SIG-M5 treated with dmso at 0.1 percent for 504 hours (cell line): ENCODE data around the gene ENTREP1.

Experiments used
- DNase-seq: peaks from one replicate; lab custom pipeline; 2025; ENCODE audit not compliant: unreplicated experiment; lab: John Stamatoyannopoulos, UW

ENTREP1 gene

GRCh38 chr9:69319324-69320025 is 5.5 kb upstream of the ENTREP1 start:
- no peak for DNase-seq

GRCh38 chr9:69322256-69322655 is 2.8 kb upstream of the ENTREP1 start:
- DNase-seq = no peak

GRCh38 chr9:69323861-69324260 is 1.2 kb upstream of the ENTREP1 start:
- DNase-seq = no peak

- DNase-seq = no peak
Measured at GRCh38 chr9:69325409-69326212, 596 bp downstream of the ENTREP1 start.

- DNase-seq = no peak
Measured at GRCh38 chr9:69326261-69326660, 1.2 kb downstream of the ENTREP1 start.

DNA sequence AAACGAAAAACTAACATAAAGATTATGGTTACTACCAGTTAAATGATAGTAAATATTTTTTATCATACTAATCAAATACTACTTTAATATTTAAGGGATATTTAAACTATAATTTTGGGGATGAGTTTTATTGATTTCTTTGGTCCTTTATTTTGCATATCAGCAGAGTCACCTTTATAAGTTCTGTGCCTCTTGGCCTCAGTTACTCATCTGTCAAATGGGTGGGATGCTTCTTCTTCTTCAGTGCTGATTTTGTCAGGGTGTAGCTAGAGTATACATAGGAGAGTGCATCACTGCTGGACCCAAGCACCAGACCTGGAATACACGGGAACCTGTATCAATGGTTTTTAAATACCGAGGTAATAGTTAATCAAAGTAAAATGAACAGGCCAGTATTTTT is 5.6 kb downstream of the ENTREP1 start:
- no peak for DNase-seq

DNA sequence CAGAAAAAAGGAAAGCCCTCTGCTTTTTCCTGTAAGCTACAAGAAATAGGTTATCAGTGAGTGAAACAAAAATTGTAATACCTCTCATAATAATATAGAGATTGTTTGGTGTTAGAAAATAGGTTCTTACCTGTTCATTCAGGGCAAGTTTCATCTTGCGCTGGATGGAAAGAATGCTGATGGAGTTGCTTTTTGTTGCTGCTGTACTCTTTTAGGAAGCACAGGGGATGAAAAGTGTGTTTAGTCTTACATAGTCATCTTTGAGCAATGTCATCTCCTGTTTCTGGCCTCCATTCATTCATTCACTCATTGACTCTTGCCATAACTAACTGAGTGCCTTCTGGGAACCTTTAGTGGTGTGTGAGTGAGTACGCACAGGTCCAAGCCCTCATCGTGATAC is 6.4 kb downstream of the ENTREP1 start:
- DNase-seq = no peak

DNA sequence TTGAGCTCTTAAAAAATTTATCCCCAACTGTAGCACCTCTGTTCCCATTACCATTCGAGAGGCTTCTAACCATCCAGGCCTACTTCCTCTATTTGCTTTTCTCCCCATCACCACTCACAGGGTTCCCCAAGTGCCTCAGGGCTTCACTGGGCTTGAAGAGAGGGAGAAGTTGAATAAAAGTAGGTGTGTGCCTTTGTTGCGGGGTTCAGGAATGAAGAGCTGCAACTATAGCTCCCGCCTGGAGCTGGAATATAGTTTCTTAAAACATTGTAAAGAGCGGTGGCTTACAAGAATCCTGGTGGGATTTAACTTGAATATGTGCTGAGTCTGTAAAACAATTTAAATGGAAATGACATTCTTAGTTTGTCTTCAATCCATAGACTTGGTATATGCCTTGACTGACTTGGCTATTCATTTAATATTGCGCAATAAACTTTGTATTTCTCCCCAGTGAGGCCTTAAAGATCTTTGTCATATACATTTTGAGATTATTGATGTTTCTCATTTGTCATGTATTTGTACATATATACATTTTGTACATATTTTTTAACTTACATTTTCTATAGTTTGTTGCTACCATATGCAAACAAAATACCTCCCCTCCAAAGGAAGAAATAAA is 7.2 kb downstream of the ENTREP1 start:
- peak; percentile 4 for DNase-seq

DNA sequence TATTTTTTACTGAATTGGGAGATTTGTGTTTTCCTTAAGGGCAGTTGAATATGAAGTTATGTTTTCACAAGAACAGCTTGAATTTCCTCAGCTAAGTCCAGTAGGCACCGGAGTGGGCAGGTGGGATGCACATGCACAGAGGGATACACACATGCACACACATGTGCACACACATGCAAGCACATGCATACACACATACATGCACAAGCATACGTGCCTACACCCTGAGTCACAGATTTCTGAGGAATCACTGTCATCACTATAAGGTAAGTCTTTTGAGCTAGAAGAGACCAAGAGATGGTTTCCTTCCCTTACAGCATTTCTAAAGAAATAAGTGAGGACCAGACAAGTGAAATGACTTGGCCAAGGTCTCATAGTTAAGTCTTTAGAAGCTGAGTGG is 8.7 kb downstream of the ENTREP1 start:
- no peak for DNase-seq

DNA sequence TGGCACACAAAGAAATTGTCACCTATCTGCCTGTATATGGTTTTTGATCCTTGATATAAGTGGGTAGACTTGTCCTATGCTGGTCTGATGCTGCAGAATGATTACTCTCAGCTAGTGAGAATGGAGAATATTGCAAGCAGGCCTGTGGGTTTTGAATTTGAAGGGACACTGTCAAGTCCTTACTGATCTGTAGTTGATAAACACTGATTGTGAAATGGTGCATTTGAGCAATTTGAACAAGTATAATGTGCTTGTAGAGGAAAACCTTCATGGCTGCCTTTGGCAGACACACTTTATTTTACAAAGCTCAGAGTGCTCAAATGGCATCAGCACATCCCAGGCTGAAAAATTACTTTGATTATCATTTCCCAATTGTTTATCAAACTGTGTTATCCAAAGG is 9.3 kb downstream of the ENTREP1 start:
- DNase-seq = no peak

- no peak for DNase-seq
Measured at GRCh38 chr9:69339620-69340019, 14.6 kb downstream of the ENTREP1 start.

DNA sequence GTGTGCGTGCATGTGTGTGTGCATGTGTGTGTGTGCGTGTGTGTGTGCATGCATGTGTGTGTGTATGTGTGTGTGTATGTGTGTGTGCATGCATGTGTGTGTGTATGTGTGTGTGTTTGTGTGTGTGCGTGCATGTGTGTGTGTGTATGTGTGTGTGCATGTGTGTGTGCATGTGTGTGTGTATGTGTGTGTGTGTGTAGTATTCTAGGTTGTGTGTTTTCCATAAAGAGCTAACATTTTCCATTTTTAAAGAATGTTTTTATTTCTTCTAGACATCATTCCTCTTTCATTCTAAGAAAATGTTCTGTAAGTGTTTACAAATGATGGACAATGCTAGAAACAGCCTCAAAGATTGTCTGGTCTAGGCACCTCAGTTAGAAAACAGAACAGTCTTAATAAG is 15.6 kb downstream of the ENTREP1 start:
- DNase-seq = no peak

DNA sequence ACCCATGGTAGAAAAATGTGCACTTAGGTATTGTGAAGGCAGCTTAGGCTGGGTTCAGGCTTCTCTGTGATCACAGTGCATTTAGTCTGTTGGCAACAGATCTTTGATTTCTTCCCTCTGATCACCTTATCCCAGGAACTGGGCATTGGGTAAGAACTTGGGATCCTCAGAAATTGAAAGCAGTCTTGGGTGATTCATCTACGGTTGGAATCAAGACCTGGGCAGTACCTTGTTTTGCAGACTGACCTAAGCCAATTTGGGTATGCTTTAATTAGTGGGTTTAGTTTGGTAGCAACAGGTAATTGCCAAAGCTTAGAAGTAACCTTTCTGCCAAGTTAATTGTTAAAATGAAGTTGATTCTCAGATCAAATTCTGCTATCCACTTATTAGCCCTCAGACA is 17.8 kb downstream of the ENTREP1 start:
- no peak for DNase-seq

GRCh38 chr9:69344459-69344858 is 19.4 kb downstream of the ENTREP1 start:
- no peak for DNase-seq

DNA sequence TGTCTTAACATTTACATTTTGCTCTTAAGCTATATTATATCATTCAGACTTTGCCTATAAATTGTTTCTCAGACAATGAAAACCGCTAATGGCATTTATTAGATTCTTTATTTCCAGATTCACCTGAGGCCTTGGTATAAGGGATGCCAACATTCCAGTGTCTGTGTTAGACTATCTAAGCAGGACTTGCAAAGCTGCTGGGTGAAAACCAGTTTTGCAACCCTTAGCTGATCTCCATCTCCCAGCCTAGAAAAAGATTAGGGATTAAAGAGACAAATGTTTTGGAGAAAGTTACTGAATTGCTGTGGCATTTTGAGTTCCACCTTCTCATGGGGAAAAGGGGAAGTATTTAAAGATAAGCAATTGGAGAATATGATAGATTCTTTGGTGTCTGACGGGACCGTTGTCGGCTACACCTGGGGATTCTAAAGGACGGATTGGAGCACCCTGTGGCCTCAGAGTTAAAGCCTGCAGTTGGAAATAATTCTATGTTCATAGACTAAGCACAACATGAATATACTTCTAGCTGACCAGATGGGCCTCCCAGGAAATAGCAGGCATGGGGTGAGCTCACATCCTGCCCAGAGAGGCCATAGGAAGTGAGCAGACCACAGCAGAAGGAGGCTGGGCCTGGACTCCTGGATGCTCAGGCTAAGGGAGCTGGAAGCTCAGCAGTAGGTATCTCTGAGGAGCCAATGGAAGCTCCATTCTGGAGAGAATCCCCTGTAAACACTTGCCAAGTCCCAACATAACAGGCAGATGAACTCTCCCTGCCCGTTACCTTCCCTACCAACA is 21.8 kb downstream of the ENTREP1 start:
- no peak for DNase-seq

DNA sequence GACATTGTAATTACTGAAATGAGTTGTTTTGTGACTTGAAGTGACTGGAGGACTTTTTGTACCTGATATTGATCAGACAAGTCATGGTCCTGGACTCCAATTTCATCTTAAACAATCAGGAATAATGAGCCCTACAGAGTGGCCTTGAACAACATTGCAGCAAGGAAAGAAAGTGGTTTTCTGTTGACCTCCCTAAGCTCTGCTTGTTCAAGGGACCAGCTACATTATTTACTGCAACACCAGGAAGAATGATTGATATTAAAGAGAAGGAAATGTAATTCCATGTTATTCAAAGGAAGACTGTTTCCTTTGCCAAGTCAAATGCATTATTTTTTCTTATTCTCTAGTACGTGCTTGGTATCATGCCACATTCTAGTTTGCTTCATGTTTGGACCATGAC is 22.6 kb downstream of the ENTREP1 start:
- no peak for DNase-seq

DNA sequence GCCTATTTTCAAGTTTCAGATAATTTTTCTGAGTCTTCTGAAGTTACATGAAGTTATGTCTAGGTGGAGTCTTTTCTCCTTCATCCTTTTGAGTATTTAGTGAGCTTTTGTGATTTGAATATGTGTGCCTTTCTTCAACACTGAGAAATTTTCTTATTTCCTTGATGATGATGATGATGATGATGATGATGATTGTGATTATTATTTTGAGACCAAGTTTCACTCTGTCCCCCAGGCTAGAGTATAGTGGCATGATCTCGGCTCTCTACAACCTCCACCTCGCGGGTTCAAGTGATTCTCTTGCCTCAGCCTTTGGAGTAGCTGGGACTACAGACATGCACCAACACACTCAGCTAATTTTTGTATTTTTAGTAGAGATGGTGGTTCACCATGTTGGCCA is 26.2 kb downstream of the ENTREP1 start:
- no peak for DNase-seq

DNA sequence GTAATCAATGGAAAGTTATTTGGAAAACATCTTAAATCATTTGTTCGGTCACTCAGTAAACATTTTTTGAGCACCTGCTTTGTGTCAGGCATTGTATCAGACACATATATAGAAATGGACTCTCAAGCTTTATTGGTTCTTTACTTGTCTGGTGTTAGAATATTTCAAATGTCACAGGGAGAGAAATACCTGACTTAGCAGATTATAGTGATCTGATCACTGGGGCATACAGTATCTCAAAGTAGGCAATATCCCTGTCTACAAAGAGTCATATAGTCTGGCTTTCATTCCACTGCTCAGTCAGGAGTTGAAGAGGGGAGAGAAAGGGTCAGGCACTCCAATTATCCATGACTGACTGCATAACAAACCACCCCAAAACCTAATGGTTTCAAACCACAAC is 30.2 kb downstream of the ENTREP1 start:
- no peak for DNase-seq

DNA sequence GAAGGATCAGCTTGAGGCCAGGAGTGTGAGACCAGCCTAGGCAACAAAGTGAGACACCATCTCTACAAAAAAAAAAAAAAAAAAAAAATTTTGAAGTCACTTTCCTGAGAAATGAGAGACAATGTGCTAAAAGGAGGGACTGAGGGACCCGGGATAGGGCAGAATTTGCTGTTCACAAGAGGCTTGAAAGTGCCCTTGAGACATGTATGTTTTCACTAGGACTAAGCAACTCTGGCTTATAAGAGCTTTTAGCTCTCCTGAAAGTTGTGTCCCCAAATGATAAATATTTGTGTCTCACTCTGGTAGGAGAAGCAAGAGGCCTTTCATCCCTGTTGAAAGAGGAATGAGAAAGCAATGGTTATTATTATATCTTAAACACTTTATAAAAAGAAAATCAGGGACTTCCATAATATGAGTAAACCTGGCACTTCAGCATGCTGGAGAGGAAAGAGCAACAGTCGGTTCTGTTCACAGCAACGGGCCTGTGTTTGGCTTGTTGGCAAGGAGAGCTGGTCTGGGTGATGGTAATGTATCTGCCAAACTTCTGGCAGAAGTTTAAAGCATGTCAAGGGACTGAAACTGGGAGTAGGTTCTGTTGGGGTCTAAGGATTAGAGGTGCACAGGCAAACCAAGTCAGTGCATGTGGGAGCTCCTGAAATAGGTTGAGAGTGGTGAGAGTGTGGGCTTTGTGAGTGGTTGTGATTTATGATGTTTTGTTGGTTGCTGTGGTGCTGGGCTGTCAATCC is 32.2 kb downstream of the ENTREP1 start:
- DNase-seq = no peak

DNA sequence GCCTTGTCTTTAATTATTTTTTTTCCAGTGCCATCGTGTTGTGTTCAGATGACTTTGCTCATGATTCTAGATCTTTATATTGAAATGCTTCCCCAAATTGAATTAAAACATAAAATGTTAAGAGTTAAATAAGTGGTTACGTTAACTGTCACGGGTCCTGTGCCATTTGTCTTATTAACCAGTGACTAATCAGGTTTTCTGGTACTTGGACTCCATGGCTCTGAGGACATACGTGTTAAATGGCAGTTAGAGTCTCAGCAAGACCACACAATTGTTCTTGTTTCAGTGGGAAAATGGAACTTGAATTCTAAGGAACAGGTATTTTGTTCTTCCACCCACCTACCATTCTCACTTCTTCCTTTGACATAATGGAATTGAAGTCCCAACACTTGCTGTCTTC is 32.8 kb downstream of the ENTREP1 start:
- DNase-seq = no peak

- no peak for DNase-seq
Measured at GRCh38 chr9:69363191-69363590, 38.2 kb downstream of the ENTREP1 start.
